Pancreas (tissue), 10 donors: ENCODE results near the gene AQP12A. TPM values are rescaled to one million over a fixed set of nuclear protein-coding genes. Genes with fewer than 3 reads are reported as not detected.

Source experiments
- ATAC-seq, 4 donors: fragments of 200-7000 bp; cut with Tn5 transposase; one replicate each; pipeline versions ENCODE4 v1.8.0 to v1.9.1; 2020; ENCODE audit warnings: mild to moderate bottlenecking in 4 of 4, moderate library complexity in 4 of 4
- DNase-seq, 6 donors: peaks; one replicate each; pipeline ENCODE4 v3.0.0-alpha.2; 2020
- FAIRE-seq: peaks from 2 replicates; lab custom pipeline; 2012; peaks lifted over from hg19 to GRCh38; lab: Jason Lieb, UNC
- H3K27ac ChIP-seq, 4 donors: fragments of 200-600 bp; sonication (generic); 1 replicate in 3 of 4; 2 replicates in 1 of 4; pipeline versions ENCODE4 v1.5.0 to v1.8.0; 2020
- H3K27me3 ChIP-seq, 4 donors: fragments of 200-600 bp; one replicate each; pipeline ENCODE4 v1.8.0; 2021
- H3K36me3 ChIP-seq, 3 donors: fragments of 200-600 bp; sonication (generic) in 1 of 3; one replicate each; pipeline versions ENCODE4 v1.5.0 to v1.8.0; 2020 to 2021
- H3K4me1 ChIP-seq, 3 donors: fragments of 200-600 bp; one replicate each; pipeline ENCODE4 v1.8.0; 2021
- H3K4me3 ChIP-seq, 4 donors: fragments of 200-600 bp; sonication (generic) in 2 of 4; one replicate each; pipeline versions ENCODE4 v1.5.0 to v1.8.0; 2020 to 2021
- H3K9me3 ChIP-seq, 4 donors: fragments of 200-600 bp; one replicate each; pipeline ENCODE4 v1.8.0; 2021
- WGBS, 2 donors: extraction: QIAGEN DNeasy Blood & Tissue Kit; methylation state at CpG; one replicate each; pipeline ENCODE4 v1.1.7; 2013; 5-methylcytosine and 5-hydroxymethylcytosine counted together
- intact Hi-C, 3 donors: fragments of 100-400 bp; cut with DNase I; formaldehyde crosslinking; loops; one replicate each; pipeline versions ENCODE4 v1.11.1 to v1.14.2; 2022
- polyA plus RNA-seq, 2 donors: library from polyadenylated mRNA; stranded (reverse); fragments of 200-250 nt; gene quantifications; one replicate each; pipeline ENCODE4 v1.2.3, GENCODE V29; 2013
- total RNA-seq, 6 donors: library from RNA; stranded (reverse); fragmentation: NEBNext Ultra II Directional in 4 of 6; extraction: Animal tissue kit (Norgen Biotek cat#: 25700) in 4 of 6; gene quantifications; one replicate each; pipeline versions ENCODE4 v1.2.1 to v1.2.4, GENCODE V29; 2021 to 2023
- TF ChIP-seq, protein P1 (sequence below), 4 donors: fragments of 200-600 bp; sonication (generic) in 3 of 4; IDR thresholded peaks; one replicate each; pipeline versions ENCODE4 v1.5.0 to v1.8.0; 2021; ENCODE audit warnings: antibody characterized with exemption in 4 of 4
- donor health status: healthy with polysubstance abuse.
- donor health status: DM: no; HTN: no; CAD: no; lungs with moderate emphysema.
- donor health status: DM: no; HTN: no; CAD: no.
- donor health status: control.
- donor health status: control.
- donor health status: Bipolar disorder and iron deficiency.
- donor health status: DM: yes; HTN: yes; CAD: no.
- donor health status: DM: no; HTN: no; CAD: no.
- donor health status: DM: no; HTN: no; CAD: no.
- donor health status: DM: yes; HTN: yes; CAD: no.

Gene AQP12A
- total and polyA plus RNA-seq, 8 donors: 46.6 to 744 (median 122) TPM

DNA sequence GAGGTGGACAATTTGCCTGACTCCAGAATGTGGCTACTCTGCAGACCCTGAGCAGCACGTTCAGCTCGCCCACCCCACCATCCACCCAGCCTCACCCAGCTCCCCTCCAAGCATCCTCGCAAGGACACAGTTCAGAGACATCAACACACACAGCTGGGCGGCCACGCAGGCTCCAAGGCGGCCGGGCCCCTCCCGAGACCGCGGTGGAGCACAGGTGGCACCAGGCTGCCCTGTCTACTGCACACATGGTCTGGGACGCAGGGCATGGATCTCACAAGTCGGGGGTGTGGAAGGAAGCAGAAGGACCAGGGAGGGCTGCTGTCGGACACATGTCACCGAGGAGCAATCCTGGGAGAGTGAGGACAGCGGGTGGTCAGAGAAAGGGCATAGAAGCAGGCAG lies 36.2 kb downstream of the AQP12A start:
- H3K27me3 ChIP-seq: no peaks in the 10 kb centered on the region
- DNase-seq: peak in 1 of 6 donors; percentile 48
- H3K4me3 ChIP-seq: no peak overlapping the region
- no peak overlapping the region for H3K27ac ChIP-seq
- ATAC-seq: no peak
- no peak for FAIRE-seq
- H3K4me1 ChIP-seq: no peaks in the 10 kb centered on the region
- intact Hi-C loops: no loop called here
- TF ChIP-seq, protein P1, sequence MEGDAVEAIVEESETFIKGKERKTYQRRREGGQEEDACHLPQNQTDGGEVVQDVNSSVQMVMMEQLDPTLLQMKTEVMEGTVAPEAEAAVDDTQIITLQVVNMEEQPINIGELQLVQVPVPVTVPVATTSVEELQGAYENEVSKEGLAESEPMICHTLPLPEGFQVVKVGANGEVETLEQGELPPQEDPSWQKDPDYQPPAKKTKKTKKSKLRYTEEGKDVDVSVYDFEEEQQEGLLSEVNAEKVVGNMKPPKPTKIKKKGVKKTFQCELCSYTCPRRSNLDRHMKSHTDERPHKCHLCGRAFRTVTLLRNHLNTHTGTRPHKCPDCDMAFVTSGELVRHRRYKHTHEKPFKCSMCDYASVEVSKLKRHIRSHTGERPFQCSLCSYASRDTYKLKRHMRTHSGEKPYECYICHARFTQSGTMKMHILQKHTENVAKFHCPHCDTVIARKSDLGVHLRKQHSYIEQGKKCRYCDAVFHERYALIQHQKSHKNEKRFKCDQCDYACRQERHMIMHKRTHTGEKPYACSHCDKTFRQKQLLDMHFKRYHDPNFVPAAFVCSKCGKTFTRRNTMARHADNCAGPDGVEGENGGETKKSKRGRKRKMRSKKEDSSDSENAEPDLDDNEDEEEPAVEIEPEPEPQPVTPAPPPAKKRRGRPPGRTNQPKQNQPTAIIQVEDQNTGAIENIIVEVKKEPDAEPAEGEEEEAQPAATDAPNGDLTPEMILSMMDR (IDR thresholded peaks at IDR 0.05): no peak
- 93% methylated on average over 15 of the region's 15 CpGs for WGBS, 2 donors
- H3K36me3 ChIP-seq: peaks cover 0 to 4% (median 0%) of the 10 kb centered on the region in 3 donors
- H3K9me3 ChIP-seq: no peaks in the 10 kb centered on the region

DNA sequence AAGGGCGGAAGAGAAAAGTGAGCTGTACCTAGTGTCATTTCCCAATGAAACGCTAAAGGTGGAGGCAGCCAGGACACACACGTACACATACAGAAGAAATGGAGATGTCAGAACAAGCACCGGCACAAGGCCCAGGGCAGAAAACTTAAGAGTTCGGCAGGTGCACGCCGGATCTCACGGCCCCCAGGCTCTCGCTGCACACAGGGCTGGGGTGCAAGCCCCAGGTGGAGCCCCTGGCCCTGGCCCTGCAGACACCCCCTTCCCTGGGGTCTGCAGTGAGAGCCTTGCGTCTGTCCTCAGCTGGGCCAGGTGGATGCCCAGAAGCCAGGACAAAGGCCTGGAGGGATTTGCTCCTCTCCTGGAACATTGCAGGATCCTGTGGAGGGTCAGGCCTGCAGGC lies 36.7 kb downstream of the AQP12A start:
- WGBS, 2 donors: 86 to 93% methylated on average over 10 of the region's 10 CpGs
- TF ChIP-seq, protein P1 (IDR thresholded peaks at IDR 0.05): no peak
- H3K4me3 ChIP-seq: no peak overlapping the region
- DNase-seq (peak in 1 of 6 donors; percentile 26), ATAC-seq (no peak), FAIRE-seq (no peak)
- peaks cover 0 to 6% (median 0%) of the 10 kb centered on the region in 3 donors for H3K36me3 ChIP-seq
- H3K9me3 ChIP-seq: no peaks in the 10 kb centered on the region
- H3K4me1 ChIP-seq: no peaks in the 10 kb centered on the region
- intact Hi-C loops: no loop called here
- no peaks in the 10 kb centered on the region for H3K27me3 ChIP-seq
- no peak overlapping the region for H3K27ac ChIP-seq

DNA sequence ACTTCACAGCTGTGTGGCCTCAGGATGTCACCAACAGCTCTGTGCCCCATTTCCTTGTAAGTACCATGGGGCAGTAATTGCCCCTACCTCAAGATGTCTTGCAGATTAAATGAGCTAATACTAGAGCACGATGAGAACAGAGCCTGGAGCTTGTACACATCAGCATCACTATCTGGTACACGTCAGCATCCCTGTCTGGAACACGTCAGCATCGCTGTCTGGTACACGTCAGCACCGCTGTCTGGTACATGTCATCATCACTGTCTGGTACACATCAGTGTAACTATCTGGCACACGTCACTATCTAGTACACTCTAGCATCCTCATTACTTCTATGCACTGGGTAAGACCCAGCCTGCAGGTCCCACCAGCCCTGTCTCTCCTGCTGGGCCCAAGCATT lies 37.2 kb downstream of the AQP12A start:
- DNase-seq (no peak), FAIRE-seq (no peak)
- TF ChIP-seq, protein P1 (IDR thresholded peaks at IDR 0.05): no peak

DNA sequence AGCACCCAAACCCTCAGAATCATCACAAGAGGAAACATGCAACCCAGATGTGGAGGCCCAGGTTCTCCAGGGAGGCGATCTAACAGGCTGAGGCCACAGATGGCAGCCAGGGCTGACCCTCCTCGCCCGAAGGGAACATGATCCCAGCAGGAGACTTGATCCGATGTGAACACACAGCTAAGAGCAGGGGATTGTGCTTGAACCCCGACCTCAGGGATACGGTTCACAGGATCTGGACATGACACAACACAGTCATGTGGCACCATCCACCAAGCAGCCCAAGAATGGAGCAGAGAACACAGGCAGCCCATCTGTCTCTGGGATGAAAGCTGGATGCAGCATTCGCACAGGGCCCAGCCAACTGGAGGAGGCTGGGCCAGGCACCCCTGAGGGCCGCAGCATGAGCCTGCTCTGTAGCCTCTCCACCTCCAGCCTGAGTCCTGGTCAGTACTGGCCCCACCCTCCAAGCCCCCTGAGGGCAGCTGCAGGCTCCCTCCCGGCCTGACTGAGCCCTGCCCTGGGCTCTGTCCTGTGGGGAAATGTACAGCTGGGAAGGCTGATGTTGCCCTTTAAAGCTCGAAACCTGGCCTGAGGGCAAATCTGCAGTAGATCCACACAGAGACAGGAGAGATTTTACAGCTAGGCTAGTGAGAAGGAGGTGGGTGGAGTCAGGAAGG lies 39.0 kb downstream of the AQP12A start:
- TF ChIP-seq, protein P1 (IDR thresholded peaks at IDR 0.05): no peak
- Histone ChIP-seq H3K4me1 (no peaks in the 10 kb centered on the region), H3K4me3 (no peak overlapping the region), H3K9me3 (no peaks in the 10 kb centered on the region), H3K36me3 (peaks cover 0 to 7% (median 0%) of the 10 kb centered on the region in 3 donors), H3K27ac (no peak overlapping the region), H3K27me3 (no peaks in the 10 kb centered on the region)
- intact Hi-C loops: no loop called here
- no peak for ATAC-seq
- 84 to 92% methylated on average over 10 of the region's 10 CpGs for WGBS, 2 donors
- FAIRE-seq: no peak
- peak in 1 of 6 donors; percentile 24 for DNase-seq

More for the DNA sequence above, 37.2 kb downstream of the AQP12A start:
- 78 to 80% methylated on average over 7 of the region's 7 CpGs for WGBS, 2 donors
- no peak overlapping the region for H3K27ac ChIP-seq
- no peak overlapping the region for H3K4me3 ChIP-seq
- ATAC-seq: no peak
- H3K4me1 ChIP-seq: no peaks in the 10 kb centered on the region
- peaks cover 0 to 7% (median 0%) of the 10 kb centered on the region in 3 donors for H3K36me3 ChIP-seq
- no peaks in the 10 kb centered on the region for H3K9me3 ChIP-seq
- intact Hi-C loops: no loop called here
- no peaks in the 10 kb centered on the region for H3K27me3 ChIP-seq

DNA sequence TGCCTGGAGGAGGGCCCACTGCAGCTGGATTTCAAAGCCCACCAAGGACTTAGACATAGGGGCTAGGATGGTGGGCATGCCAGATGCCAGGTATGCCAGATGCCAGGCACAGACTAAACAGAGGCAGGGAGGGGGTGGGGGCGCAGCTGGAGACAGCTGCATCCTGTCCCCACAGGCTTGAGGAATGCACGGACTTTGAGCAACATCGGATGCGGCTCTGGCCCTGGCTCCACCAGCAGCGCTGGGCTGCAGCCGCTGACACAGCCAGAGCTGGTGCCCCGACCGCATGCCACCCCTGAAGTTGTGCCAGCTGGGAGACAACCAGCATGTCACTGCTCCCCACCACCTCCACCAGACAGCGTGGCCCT lies 39.5 kb downstream of the AQP12A start:
- Histone ChIP-seq H3K36me3 (peaks cover 0 to 5% (median 0%) of the 10 kb centered on the region in 3 donors), H3K27ac (no peak overlapping the region), H3K27me3 (no peaks in the 10 kb centered on the region), H3K4me1 (no peaks in the 10 kb centered on the region), H3K4me3 (no peak overlapping the region), H3K9me3 (no peaks in the 10 kb centered on the region)
- TF ChIP-seq, protein P1 (IDR thresholded peaks at IDR 0.05): no peak
- 75 to 76% methylated on average over 9 of the region's 9 CpGs for WGBS, 2 donors
- ATAC-seq: no peak
- DNase-seq: no peak
- FAIRE-seq: no peak
- intact Hi-C loops: no loop called here
